SJCRH30 (cell line): ENCODE data around the gene NLGN4Y. TPM values are rescaled to one million over a fixed set of nuclear protein-coding genes. Genes with fewer than 3 reads are reported as not detected.

Source experiments
- DNase-seq, 2 experiments: peaks; one replicate each; pipeline ENCODE4 v3.0.0-alpha.2; 2015 to 2020
- H3K27ac ChIP-seq: fragments of 250-450 bp; sonication (Bioruptor Pico); 2 replicates; pipeline ENCODE4 v1.5.1; 2020; ENCODE audit warnings: mild to moderate bottlenecking, moderate library complexity
- H3K27me3 ChIP-seq: fragments of 250-450 bp; sonication (Bioruptor Pico); 2 replicates; pipeline ENCODE4 v1.5.1; 2020; ENCODE audit warnings: mild to moderate bottlenecking, moderate library complexity
- H3K36me3 ChIP-seq: fragments of 250-450 bp; sonication (Bioruptor Pico); 2 replicates; pipeline ENCODE4 v1.5.1; 2020; ENCODE audit warnings: mild to moderate bottlenecking, moderate library complexity
- H3K4me1 ChIP-seq: fragments of 250-450 bp; sonication (Bioruptor Pico); 2 replicates; pipeline ENCODE4 v1.5.1; 2020; ENCODE audit warnings: mild to moderate bottlenecking, moderate library complexity
- H3K4me3 ChIP-seq: fragments of 250-450 bp; sonication (Bioruptor Pico); 2 replicates; pipeline ENCODE4 v1.5.1; 2020; ENCODE audit warnings: mild to moderate bottlenecking, moderate library complexity
- H3K9me3 ChIP-seq: fragments of 250-450 bp; sonication (Bioruptor Pico); replicated peaks from 2 replicates; pipeline ENCODE4 v1.5.1; 2020; ENCODE audit warnings: mild to moderate bottlenecking, moderate library complexity
- total RNA-seq: library from RNA; depleted of rRNA; stranded (reverse); fragments of >200 nt; shearing (Covaris generic); gene quantifications from 2 replicates; pipeline ENCODE4 v1.2.3, GENCODE V29; 2014; rRNA removed

Gene NLGN4Y
- total RNA-seq, result 0.03 TPM in 1 of 2 replicates, not detected in the other

DNA sequence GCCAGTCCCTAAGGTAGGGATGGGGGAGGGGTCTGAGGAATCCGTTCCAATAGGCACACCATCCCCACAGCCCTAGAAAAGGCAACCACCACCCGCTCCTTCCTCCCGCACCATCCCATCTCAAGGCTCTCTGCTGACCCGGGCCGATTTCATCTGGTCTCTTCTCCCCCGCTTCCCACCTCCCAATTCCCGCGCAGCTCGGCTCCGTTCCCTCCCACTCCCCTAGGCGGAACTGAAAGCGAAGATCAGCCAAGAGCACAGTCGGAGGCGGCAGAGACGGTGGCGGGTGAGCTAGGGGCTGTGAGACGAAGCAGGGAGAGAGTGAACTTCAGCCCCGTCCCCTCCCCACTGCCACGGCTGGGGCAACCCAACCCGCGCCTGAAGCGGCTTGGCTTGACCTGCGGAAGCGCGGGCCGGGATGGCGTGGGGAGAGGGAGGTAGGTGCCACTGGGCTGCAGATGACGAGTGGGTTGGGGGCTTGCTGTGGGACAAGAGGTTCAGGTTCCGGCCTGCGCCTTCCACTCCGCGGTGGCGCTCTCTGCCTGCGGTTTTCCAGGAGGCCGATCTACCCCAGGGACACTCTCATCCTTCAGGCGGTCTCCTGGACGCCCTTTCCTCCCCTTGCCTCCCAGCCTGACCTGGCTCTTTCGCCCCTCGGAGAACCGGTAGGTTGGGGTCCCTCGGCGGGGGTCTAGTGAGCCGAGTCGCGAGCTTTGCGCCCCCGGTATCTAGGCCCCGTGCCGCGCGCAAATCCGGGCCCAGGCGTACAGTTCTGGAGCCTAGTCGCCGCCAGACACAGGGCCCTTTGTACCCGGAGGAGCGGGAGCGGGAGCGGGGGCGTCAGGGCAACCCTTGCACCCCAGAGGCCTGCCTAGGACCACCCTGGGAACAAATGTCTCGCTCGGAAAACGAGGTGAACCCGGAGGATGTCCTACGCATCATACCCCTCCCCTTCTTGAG is at the start of gene NLGN4Y:
Gene NLGN4Y, plus strand, starts transcription at position 258 of the 960 bp plus-strand sequence. CDS start 97,591 bp downstream, outside the sequence.
- Histone ChIP-seq H3K27ac (no peak within 1 kb of the TSS), H3K36me3 (no peaks in the 10 kb centered on the region), H3K27me3 (no peaks in the 10 kb centered on the region), H3K4me1 (no peaks in the 10 kb centered on the region), H3K9me3 (no peaks in the 10 kb centered on the region), H3K4me3 (no peak within 1 kb of the TSS)
- DNase-seq, result no peak

DNA sequence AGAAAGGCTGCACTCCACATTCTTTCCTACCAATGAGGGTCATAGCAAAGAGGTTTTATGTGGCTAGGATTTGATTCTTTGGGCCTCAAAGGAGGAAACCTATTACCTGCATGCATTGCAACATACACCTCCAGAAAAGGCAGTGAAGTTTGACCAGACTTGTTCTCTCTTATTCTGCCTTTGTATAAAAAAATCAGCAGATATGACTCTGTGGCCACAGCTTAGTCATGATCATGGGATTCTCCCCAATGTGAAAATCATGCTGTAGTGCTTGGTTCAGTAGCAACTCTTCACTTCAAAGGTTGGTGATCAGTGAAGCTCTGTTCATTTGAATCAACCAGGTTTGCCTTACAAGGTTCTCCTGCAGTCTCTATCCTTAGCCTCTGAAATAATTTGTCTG is 38.4 kb upstream of the NLGN4Y start:
- Histone ChIP-seq H3K4me1 (no peaks in the 10 kb centered on the region), H3K27ac (no peak overlapping the region), H3K27me3 (no peaks in the 10 kb centered on the region), H3K4me3 (no peak overlapping the region), H3K36me3 (no peaks in the 10 kb centered on the region), H3K9me3 (no peaks in the 10 kb centered on the region)
- DNase-seq, result no peak

DNA sequence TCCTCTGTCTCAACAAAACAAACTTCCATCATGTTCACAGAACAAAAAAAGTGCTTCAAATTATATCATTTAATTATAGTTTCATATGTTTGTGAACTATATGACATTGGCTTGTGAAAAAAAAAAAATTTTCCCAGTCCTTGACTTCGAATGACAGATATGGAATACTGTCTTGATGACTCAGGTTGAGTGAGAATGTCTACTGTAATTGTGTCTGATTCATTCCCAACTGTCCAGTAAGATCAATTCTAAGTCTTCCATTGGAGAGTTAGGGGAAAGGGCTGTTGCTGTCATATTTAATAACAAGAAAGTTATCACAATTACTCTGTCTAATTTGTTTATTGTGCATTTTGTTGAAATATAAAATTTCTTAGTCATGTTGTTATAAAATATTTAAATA is 34.1 kb upstream of the NLGN4Y start:
- no peaks in the 10 kb centered on the region for H3K4me1 ChIP-seq
- H3K9me3 ChIP-seq, result no peaks in the 10 kb centered on the region
- H3K36me3 ChIP-seq, result no peaks in the 10 kb centered on the region
- no peak overlapping the region for H3K4me3 ChIP-seq
- no peak overlapping the region for H3K27ac ChIP-seq
- H3K27me3 ChIP-seq, result no peaks in the 10 kb centered on the region
- no peak for DNase-seq

DNA sequence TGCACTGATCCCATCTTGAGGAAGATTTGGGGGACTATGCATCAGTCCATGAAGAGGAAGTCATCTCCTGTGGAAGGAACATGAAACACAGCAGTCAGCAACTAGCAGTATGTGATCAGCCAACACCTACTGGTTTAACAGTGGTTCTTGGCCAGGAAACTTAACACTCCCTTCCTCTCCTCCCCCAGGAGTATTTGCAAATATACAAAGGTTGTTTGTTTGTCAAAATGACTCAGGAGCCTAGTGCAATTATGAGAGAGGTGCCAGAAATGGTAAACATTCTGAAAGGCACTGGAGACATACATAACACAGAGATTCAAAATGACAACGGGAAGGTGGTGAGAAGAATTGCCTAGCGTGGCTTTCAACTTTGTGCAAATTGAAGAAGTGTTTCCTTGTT is 26.3 kb upstream of the NLGN4Y start:
- H3K4me3 ChIP-seq, result no peak overlapping the region
- DNase-seq, result no peak
- H3K4me1 ChIP-seq, result no peaks in the 10 kb centered on the region
- no peaks in the 10 kb centered on the region for H3K9me3 ChIP-seq
- H3K36me3 ChIP-seq, result no peaks in the 10 kb centered on the region
- no peaks in the 10 kb centered on the region for H3K27me3 ChIP-seq
- no peak overlapping the region for H3K27ac ChIP-seq

DNA sequence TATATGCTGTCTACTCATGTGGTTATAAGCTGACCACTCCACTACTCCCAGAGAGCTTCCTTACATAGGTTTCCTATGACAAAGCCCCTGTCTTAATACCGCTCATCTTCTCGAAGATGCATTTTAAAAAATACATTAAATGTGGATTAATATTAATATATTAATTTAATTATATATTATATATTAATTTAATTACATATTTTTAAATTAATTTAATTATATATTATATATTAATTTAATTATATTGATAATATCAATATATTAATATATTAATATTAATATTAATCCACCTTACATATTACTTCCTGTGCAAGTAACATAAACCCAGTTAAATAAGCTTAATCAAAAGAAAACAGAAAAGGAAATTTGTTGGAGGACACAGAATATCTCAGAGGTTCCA is 19.7 kb upstream of the NLGN4Y start:
- no peaks in the 10 kb centered on the region for H3K9me3 ChIP-seq
- no peaks in the 10 kb centered on the region for H3K4me1 ChIP-seq
- DNase-seq, result no peak
- H3K27ac ChIP-seq, result no peak overlapping the region
- H3K36me3 ChIP-seq, result no peaks in the 10 kb centered on the region
- no peak overlapping the region for H3K4me3 ChIP-seq
- no peaks in the 10 kb centered on the region for H3K27me3 ChIP-seq

DNA sequence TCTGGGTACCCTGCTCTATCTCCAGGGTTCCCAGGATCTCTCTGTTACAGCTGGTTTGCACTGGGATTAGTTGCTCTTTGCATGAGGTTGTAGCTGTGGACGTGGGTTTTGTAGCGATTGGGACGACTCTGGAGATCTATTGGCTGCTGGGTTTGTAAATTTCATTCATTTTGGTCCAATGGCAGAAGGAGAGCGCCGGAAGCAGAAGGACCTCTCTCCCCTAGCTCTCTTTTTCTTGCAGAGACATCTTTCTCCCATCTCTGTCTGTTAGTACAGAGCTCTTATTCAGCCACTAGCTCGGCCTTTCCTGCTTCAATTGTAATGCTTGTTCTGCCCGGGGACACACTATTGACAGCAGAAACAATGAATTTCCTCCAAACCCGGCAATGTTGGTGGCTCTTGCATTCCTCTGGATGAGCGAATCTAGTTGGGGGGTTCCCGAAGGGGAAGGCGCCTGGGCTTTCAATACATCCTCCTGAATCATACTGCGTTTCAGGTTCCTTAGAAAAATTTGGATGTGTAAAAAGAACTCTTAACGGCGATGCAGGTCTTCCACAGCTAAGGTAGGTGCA is 1.9 kb upstream of the NLGN4Y start:
- Histone ChIP-seq H3K4me1 (no peaks in the 10 kb centered on the region), H3K4me3 (no peak overlapping the region), H3K36me3 (no peaks in the 10 kb centered on the region), H3K27me3 (no peaks in the 10 kb centered on the region), H3K9me3 (no peaks in the 10 kb centered on the region), H3K27ac (no peak overlapping the region)
- no peak for DNase-seq

DNA sequence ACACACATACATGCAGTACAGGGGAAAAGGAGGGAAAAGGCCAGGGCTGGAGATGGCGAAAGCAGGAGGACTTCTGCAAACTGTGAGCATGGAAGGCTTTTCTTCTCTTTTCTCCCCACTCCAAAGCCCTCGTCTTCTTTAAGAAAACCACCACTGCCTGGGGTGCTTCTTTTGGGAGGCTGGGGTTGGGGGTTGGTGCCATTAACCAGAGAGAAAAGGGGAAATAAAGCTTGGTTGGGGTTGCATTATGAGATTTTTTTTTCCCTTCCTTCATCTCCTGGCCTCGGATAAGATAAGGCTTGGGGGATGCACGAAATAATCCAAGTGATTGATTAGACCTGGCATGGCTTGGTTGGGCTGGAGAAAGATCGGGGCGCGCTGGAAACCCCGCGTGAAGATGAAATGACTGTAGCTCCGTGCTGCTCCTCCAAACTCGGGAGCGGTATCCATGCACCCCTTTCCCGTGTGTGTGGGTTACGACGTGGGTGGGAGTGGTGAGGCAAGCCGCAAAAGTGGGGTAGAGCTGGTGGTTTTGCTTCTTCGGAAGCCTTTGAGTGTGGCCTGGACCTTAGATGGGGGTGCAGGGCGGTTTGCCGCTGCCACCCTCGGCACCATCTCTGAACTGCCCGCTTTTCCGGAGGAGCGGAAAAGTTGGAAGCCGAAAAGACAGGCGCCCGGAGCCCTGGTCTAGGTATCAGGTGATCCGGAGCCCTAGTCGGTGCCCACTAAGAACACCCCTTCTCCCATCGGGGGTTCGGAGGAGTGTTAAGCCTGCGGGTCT is 648 bp upstream of the NLGN4Y start:
- Histone ChIP-seq H3K36me3 (no peaks in the 10 kb centered on the region), H3K27ac (no peak overlapping the region), H3K4me1 (no peaks in the 10 kb centered on the region), H3K9me3 (no peaks in the 10 kb centered on the region), H3K4me3 (no peak overlapping the region), H3K27me3 (no peaks in the 10 kb centered on the region)
- DNase-seq, result no peak

DNA sequence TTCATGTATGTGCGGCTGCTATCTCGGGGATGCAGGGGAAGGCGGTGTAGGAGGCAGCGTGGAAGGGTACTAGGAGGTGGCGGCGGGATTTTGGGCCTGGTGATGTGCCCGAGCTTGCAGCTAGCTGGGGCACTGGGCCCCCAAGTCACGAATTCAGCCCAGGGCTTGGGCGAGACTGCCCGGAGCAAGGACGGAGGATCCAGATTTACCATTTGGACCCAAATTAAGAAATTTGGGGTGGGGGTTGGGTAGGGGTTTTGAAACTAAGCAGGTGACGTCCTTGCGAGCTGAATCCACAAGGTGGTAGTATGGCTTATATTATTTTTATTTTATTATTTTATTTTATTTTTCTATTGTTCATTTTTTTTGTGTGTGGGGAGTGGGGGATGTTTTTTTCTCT is 986 bp downstream of the NLGN4Y start:
- H3K9me3 ChIP-seq, result no peaks in the 10 kb centered on the region
- H3K27me3 ChIP-seq, result no peaks in the 10 kb centered on the region
- no peak for DNase-seq
- no peaks in the 10 kb centered on the region for H3K36me3 ChIP-seq
- no peak overlapping the region for H3K4me3 ChIP-seq
- H3K27ac ChIP-seq, result no peak overlapping the region
- H3K4me1 ChIP-seq, result no peaks in the 10 kb centered on the region

DNA sequence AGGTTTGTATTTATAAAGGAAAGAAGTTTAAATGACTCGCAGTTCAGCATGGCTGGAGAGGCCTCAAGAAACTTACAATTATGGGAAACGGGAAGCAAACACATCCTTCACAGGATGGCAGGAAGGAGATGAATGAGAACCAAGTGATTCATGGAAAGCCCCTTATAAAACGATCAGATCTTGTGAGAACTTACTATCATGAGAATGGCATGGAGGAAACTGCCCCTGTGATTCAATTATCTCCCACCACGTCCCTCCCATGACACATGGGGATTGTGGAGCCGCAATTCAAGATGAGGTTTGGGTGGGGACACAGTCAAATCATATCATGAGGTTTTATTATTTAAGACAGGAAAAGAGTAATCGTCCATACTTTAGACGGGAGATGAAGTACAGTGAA is 4.0 kb downstream of the NLGN4Y start:
- H3K4me1 ChIP-seq, result no peaks in the 10 kb centered on the region
- H3K27ac ChIP-seq, result no peak overlapping the region
- no peak for DNase-seq
- no peak overlapping the region for H3K4me3 ChIP-seq
- no peaks in the 10 kb centered on the region for H3K36me3 ChIP-seq
- no peaks in the 10 kb centered on the region for H3K9me3 ChIP-seq
- no peaks in the 10 kb centered on the region for H3K27me3 ChIP-seq

DNA sequence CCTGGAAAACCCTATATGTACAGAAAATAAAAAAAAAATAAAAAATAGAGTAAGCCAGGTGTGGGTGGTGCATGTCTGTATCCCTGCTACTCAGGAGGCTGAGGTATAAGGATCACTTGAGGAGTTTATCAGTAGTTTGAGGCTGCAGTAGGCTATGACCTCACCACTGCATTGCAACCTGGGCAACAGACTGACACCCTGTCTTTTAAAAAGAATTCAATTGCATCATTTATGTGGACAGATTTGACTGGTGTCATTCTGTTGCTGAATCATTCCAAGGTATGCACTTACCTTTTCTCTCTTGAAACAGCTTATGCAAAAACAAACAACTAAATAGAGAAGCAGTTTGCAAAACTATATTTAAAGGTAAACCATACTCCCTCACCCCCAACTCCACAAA is 12.4 kb downstream of the NLGN4Y start:
- H3K27ac ChIP-seq, result no peak overlapping the region
- H3K4me1 ChIP-seq, result no peaks in the 10 kb centered on the region
- H3K9me3 ChIP-seq, result no peaks in the 10 kb centered on the region

DNA sequence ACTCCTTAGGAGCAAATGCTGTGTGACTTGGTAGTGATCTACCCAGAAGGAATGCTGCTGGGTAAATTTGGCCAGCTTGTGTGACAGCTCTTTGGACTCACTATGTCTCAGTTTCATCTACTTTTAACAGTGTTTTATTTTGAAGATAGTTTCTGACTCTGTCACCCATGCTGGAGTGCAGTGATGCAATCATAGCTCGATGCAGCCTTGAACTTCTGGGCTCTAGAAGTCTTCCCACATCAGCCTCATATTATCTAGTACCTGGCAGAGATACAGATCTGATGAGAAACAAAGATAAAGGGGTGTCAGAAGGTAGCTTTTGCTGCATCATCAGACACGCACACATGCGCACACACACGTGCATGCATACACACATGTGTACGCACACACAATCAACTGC is 19.2 kb downstream of the NLGN4Y start:
- Histone ChIP-seq H3K27ac (no peak overlapping the region), H3K4me3 (no peak overlapping the region), H3K36me3 (no peaks in the 10 kb centered on the region), H3K9me3 (no peaks in the 10 kb centered on the region), H3K4me1 (no peaks in the 10 kb centered on the region), H3K27me3 (no peaks in the 10 kb centered on the region)
- DNase-seq, result no peak

More for the DNA sequence above, 12.4 kb downstream of the NLGN4Y start:
- Histone ChIP-seq H3K36me3 (no peaks in the 10 kb centered on the region), H3K27me3 (no peaks in the 10 kb centered on the region), H3K4me3 (no peak overlapping the region)
- no peak for DNase-seq

DNA sequence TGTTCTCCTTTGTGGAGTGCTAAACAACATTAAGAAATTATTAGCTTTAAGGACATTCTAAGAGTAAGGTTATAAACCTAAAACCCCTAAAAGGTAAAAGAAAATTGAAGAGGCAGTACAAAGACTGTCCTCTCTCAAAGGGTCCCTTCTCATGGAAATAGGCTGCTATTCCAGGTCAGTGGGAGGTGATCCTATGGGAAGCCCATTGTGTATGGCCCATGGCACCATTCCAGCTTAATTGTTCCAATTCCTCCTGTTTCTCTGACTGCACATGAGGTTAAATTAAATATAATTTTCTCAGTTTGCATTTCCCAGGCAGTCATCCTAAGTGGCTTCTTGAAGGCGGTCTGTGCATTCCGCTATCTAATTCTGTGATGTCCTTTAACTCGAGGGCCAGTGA is 57.0 kb downstream of the NLGN4Y start:
- no peaks in the 10 kb centered on the region for H3K36me3 ChIP-seq
- no peaks in the 10 kb centered on the region for H3K9me3 ChIP-seq
- DNase-seq, result no peak
- no peaks in the 10 kb centered on the region for H3K4me1 ChIP-seq
- H3K27ac ChIP-seq, result no peak overlapping the region
- H3K27me3 ChIP-seq, result no peaks in the 10 kb centered on the region
- no peak overlapping the region for H3K4me3 ChIP-seq

DNA sequence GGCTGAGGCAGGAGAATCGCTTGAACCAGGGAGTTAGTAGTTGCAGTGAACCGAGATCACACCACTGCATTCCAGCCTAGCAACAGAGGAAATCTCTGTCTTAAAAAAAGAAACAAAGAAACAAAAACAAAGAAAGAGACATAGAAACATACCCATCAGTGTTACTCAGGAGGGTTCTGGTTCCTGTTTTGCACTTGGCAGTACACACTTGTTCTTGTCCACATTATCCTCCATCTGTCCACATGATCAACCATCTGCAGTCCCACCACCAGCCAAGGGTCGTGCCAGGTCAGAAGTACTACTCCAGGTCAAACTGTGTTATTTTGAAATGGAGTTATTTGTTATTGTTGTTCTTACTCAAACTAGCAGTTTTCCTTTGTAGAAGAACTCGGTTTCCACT is 62.4 kb downstream of the NLGN4Y start:
- no peaks in the 10 kb centered on the region for H3K9me3 ChIP-seq
- H3K4me3 ChIP-seq, result no peak overlapping the region
- H3K27ac ChIP-seq, result no peak overlapping the region
- H3K27me3 ChIP-seq, result no peaks in the 10 kb centered on the region
- no peaks in the 10 kb centered on the region for H3K36me3 ChIP-seq
- no peak for DNase-seq
- no peaks in the 10 kb centered on the region for H3K4me1 ChIP-seq

DNA sequence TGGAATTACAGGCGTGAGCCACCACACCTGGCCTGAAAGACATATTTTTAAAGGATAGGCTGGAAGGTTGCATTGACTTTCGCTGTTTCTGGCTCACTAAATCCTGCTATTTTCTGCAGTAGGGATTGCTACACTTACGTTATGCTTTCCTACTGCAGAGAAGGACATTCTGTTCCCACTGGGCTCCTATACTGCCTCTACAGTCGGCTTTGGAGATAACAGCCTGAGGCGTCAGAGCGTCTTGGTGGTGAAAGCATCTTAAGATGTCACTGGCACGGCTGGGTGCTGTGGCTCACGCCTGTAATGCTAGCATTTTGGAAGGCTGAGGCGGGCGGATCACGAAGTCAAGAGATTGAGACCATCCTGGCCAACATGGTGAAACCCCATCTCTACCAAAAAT is 77.0 kb downstream of the NLGN4Y start:
- H3K4me3 ChIP-seq, result no peak overlapping the region
- no peaks in the 10 kb centered on the region for H3K27me3 ChIP-seq
- no peak overlapping the region for H3K27ac ChIP-seq
- H3K9me3 ChIP-seq, result no peaks in the 10 kb centered on the region
- no peaks in the 10 kb centered on the region for H3K36me3 ChIP-seq
- no peaks in the 10 kb centered on the region for H3K4me1 ChIP-seq
- DNase-seq, result no peak

DNA sequence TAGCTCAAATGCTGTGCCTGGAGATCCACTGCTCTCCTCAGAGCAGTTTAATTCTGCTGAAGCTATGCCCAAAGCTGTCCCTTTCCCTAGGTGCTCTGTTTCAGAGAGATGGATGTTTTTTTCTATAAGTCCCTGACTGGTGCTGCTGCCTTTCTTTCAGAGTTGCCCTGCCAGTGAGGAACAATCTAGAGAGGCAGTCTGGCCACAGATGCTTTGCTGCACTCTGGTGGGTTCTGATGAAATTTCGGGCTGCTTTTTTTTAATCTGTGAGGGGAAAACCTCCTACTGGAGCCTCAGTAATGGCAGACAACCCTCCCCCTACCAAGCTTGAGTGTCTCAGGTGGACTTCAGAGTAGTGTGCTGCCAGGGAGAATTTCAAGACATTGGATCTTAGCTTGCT is 93.3 kb downstream of the NLGN4Y start:
- H3K36me3 ChIP-seq, result no peaks in the 10 kb centered on the region
- H3K4me3 ChIP-seq, result no peak overlapping the region
- H3K27me3 ChIP-seq, result no peaks in the 10 kb centered on the region
- H3K4me1 ChIP-seq, result no peaks in the 10 kb centered on the region
- H3K9me3 ChIP-seq, result no peaks in the 10 kb centered on the region
- DNase-seq, result no peak
- H3K27ac ChIP-seq, result no peak overlapping the region
